ENCODE results near the gene TRNT1.

TRNT1 gene

GRCh38 chr3:3160826-3161225 is 34.1 kb downstream of the TRNT1 start:
- DNase-seq (no peak), ATAC-seq (ENCODE audit: insufficient read depth, low read depth) (no peak)
- Histone ChIP-seq H4K20me1 (ENCODE audit: insufficient read depth, low read length) (0 out of 2 replicates have a peak, but pooled peaks cover 3% of the 10 kb centered on the region), H3K79me2 (ENCODE audit: insufficient read depth, low read length) (peaks cover 3% of the 10 kb centered on the region; the same call in 1 of the 2 replicates), H3K27ac (ENCODE audit: low read length) (no peak overlapping the region), H3K36me3 (ENCODE audit: insufficient read depth, low read length) (peaks cover 91% of the 10 kb centered on the region), H3K4me1 (ENCODE audit: insufficient read depth, low read length) (no peaks in the 10 kb centered on the region), H3K9ac (ENCODE audit: low read depth, low read length) (no peak overlapping the region), H3K4me2 (ENCODE audit: insufficient read depth, low read length) (no peak overlapping the region), H3K9me3 (ENCODE audit: insufficient read depth, low read length, severe bottlenecking) (peaks cover 2% of the 10 kb centered on the region), H3K27me3 (ENCODE audit: insufficient read depth, low read length, poor library complexity) (no peaks in the 10 kb centered on the region), H3K4me3 (ENCODE audit: low read depth in 1 of 2, low read length in 2 of 2) (no peak overlapping the region), H2AFZ (ENCODE audit: low read depth, low read length) (no peak overlapping the region)
- TF ChIP-seq CTCF (IDR thresholded peaks at IDR 0.05; ENCODE audit: borderline replicate concordance, extremely low read depth, low read length, poor library complexity, severe bottlenecking) (no peak), EZH2 (IDR thresholded peaks at IDR 0.05; ENCODE audit: borderline replicate concordance, low read depth, low read length, severe bottlenecking) (no peak)

GRCh38 chr3:3165241-3165640 is 38.5 kb downstream of the TRNT1 start:
- H3K79me2 ChIP-seq (ENCODE audit: insufficient read depth, low read length), result peaks cover 2% of the 10 kb centered on the region
- TF ChIP-seq EZH2 (IDR thresholded peaks at IDR 0.05; ENCODE audit: borderline replicate concordance, low read depth, low read length, severe bottlenecking) (no peak), CTCF (IDR thresholded peaks at IDR 0.05; ENCODE audit: borderline replicate concordance, extremely low read depth, low read length, poor library complexity, severe bottlenecking) (no peak)
- no peak overlapping the region for H3K9ac ChIP-seq (ENCODE audit: low read depth, low read length)
- no peaks in the 10 kb centered on the region for H3K27me3 ChIP-seq (ENCODE audit: insufficient read depth, low read length, poor library complexity)
- H3K9me3 ChIP-seq (ENCODE audit: insufficient read depth, low read length, severe bottlenecking), result peaks cover 2% of the 10 kb centered on the region
- ATAC-seq (ENCODE audit: insufficient read depth, low read depth), result no peak
- H4K20me1 ChIP-seq (ENCODE audit: insufficient read depth, low read length), result no peaks in the 10 kb centered on the region
- H2AFZ ChIP-seq (ENCODE audit: low read depth, low read length), result no peak overlapping the region
- peaks cover 92% of the 10 kb centered on the region for H3K36me3 ChIP-seq (ENCODE audit: insufficient read depth, low read length)
- H3K4me1 ChIP-seq (ENCODE audit: insufficient read depth, low read length), result no peaks in the 10 kb centered on the region
- H3K4me3 ChIP-seq (ENCODE audit: low read depth in 1 of 2, low read length in 2 of 2), result no peak overlapping the region
- DNase-seq, result no peak
- no peak overlapping the region for H3K4me2 ChIP-seq (ENCODE audit: insufficient read depth, low read length)
- no peak overlapping the region for H3K27ac ChIP-seq (ENCODE audit: low read length)

GRCh38 chr3:3165650-3166049 is 38.9 kb downstream of the TRNT1 start:
- peaks cover 2% of the 10 kb centered on the region for H3K79me2 ChIP-seq (ENCODE audit: insufficient read depth, low read length)
- no peak overlapping the region for H3K9ac ChIP-seq (ENCODE audit: low read depth, low read length)
- H3K4me3 ChIP-seq (ENCODE audit: low read depth in 1 of 2, low read length in 2 of 2), result no peak overlapping the region
- peaks cover 92% of the 10 kb centered on the region for H3K36me3 ChIP-seq (ENCODE audit: insufficient read depth, low read length)
- H3K9me3 ChIP-seq (ENCODE audit: insufficient read depth, low read length, severe bottlenecking), result peaks cover 2% of the 10 kb centered on the region
- no peak for TF ChIP-seq CTCF (IDR thresholded peaks at IDR 0.05; ENCODE audit: borderline replicate concordance, extremely low read depth, low read length, poor library complexity, severe bottlenecking)
- no peak for TF ChIP-seq EZH2 (IDR thresholded peaks at IDR 0.05; ENCODE audit: borderline replicate concordance, low read depth, low read length, severe bottlenecking)
- ATAC-seq (ENCODE audit: insufficient read depth, low read depth), result no peak
- no peak overlapping the region for H3K4me2 ChIP-seq (ENCODE audit: insufficient read depth, low read length)
- H4K20me1 ChIP-seq (ENCODE audit: insufficient read depth, low read length), result no peaks in the 10 kb centered on the region
- DNase-seq, result no peak
- no peak overlapping the region for H2AFZ ChIP-seq (ENCODE audit: low read depth, low read length)
- no peaks in the 10 kb centered on the region for H3K4me1 ChIP-seq (ENCODE audit: insufficient read depth, low read length)
- no peak overlapping the region for H3K27ac ChIP-seq (ENCODE audit: low read length)
- H3K27me3 ChIP-seq (ENCODE audit: insufficient read depth, low read length, poor library complexity), result no peaks in the 10 kb centered on the region

- TF ChIP-seq EZH2 (IDR thresholded peaks at IDR 0.05; ENCODE audit: borderline replicate concordance, low read depth, low read length, severe bottlenecking) (no peak), CTCF (IDR thresholded peaks at IDR 0.05; ENCODE audit: borderline replicate concordance, extremely low read depth, low read length, poor library complexity, severe bottlenecking) (peak; percentile 58)
- peaks cover 44% of the 10 kb centered on the region for H3K4me1 ChIP-seq (ENCODE audit: insufficient read depth, low read length)
- H3K79me2 ChIP-seq (ENCODE audit: insufficient read depth, low read length), result peaks cover 29% of the 10 kb centered on the region
- no peak overlapping the region for H3K4me3 ChIP-seq (ENCODE audit: low read depth in 1 of 2, low read length in 2 of 2)
- no peak overlapping the region for H2AFZ ChIP-seq (ENCODE audit: low read depth, low read length)
- no peak overlapping the region for H3K4me2 ChIP-seq (ENCODE audit: insufficient read depth, low read length)
- no peaks in the 10 kb centered on the region for H3K9me3 ChIP-seq (ENCODE audit: insufficient read depth, low read length, severe bottlenecking)
- no peaks in the 10 kb centered on the region for H4K20me1 ChIP-seq (ENCODE audit: insufficient read depth, low read length)
- no peaks in the 10 kb centered on the region for H3K27me3 ChIP-seq (ENCODE audit: insufficient read depth, low read length, poor library complexity)
- no peak overlapping the region for H3K27ac ChIP-seq (ENCODE audit: low read length)
- ATAC-seq (ENCODE audit: insufficient read depth, low read depth) (0 out of 3 replicates have a peak, but pooled peaks have one; percentile 32), DNase-seq (no peak)
- no peak overlapping the region for H3K9ac ChIP-seq (ENCODE audit: low read depth, low read length)
- H3K36me3 ChIP-seq (ENCODE audit: insufficient read depth, low read length), result peaks cover 79% of the 10 kb centered on the region
Measured at GRCh38 chr3:3170998-3171397, 44.3 kb downstream of the TRNT1 start.
